ENCODE results near the gene MED7. TPM values are rescaled to one million over a fixed set of nuclear protein-coding genes. Genes with fewer than 3 reads are reported as not detected.

MED7 gene, protein sequence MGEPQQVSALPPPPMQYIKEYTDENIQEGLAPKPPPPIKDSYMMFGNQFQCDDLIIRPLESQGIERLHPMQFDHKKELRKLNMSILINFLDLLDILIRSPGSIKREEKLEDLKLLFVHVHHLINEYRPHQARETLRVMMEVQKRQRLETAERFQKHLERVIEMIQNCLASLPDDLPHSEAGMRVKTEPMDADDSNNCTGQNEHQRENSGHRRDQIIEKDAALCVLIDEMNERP
- 7.0 and 7.1 TPM in 2 replicates for total RNA-seq

DNA sequence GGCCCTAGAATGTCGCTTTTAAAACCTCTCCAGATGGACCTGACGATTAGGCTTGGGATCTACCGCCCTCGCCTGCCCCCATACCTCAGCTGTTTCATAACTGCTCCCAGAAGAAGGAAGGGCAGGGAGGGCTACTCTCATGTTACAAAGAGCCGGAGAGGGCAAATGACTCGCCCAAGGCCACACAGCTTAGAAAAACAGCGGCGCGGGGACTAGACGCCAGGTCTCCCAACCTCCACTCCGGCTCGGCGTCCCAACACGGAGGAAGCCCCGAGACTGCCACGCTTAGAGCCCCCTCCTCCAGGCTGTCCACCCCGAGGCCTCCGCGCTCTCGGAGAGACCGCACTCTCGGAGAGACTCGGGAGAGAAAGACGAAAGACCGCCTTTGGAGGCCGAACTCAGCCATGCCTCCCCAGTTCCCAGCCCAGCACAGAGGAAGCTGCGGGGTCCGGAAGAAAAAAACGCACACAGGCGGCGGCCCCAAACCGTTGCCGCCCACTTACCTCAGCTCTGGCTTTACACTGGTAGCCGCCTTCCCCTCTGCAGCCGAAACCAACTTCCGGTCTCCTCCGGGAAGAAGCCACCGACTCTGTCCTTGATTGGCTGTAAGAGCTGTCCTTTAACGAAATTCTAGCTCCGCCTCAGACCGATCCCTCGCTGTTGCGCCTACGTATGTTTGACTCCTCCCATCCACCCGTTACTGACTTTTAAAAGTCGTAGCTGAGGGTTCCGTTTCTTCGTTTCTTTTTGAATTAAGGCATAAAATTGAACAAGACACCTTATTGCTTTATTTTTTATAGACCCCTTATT lies at the start of gene MED7:
Gene MED7, minus strand, starts transcription at position 549 of the 810 bp plus-strand sequence. CDS start 3,434 bp downstream, outside the sequence.

DNA sequence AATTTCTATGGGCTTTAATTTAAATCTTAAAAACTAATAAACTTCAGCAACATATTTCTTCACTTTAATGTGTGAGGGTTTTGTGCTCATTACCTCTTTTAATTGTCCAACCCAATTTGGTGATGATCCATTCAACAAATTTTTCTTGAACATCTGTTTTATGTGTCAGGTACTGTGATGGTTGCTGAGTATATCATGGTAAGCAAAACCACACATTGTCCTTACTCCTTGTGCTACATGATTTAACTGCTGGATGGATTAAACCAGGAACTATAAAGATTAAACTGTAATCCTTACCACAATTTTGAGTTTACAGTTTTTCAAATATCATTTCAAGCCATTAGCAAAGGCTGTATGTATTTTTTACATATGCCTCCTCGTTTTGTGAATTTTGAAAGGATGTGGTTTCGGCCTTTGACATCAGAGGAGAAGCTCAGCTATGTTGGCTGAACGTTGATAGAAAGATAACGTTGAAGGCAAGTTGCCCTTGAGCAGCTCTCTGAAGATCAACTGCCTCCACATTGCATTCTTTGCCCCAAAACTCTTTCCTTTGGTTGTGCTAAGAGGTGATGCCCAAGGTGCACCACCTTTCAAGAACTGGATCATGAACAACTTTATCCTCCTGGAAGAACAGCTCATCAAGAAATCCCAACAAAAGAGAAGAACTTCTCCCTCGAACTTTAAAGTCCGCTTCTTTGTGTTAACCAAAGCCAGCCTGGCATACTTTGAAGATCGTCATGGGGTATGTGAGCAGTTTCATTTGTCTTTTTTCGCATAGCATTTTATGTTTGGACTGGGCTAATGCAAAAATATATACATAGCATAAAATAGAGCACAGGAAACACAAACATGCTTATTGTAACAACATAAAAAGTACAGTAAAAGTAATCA lies 38.0 kb upstream of the MED7 start, which contains the start of gene ITK:
Gene ITK, plus strand, starts transcription at position 467 of the 891 bp plus-strand sequence. Its CDS starts 138 bp downstream, at position 605.

DNA sequence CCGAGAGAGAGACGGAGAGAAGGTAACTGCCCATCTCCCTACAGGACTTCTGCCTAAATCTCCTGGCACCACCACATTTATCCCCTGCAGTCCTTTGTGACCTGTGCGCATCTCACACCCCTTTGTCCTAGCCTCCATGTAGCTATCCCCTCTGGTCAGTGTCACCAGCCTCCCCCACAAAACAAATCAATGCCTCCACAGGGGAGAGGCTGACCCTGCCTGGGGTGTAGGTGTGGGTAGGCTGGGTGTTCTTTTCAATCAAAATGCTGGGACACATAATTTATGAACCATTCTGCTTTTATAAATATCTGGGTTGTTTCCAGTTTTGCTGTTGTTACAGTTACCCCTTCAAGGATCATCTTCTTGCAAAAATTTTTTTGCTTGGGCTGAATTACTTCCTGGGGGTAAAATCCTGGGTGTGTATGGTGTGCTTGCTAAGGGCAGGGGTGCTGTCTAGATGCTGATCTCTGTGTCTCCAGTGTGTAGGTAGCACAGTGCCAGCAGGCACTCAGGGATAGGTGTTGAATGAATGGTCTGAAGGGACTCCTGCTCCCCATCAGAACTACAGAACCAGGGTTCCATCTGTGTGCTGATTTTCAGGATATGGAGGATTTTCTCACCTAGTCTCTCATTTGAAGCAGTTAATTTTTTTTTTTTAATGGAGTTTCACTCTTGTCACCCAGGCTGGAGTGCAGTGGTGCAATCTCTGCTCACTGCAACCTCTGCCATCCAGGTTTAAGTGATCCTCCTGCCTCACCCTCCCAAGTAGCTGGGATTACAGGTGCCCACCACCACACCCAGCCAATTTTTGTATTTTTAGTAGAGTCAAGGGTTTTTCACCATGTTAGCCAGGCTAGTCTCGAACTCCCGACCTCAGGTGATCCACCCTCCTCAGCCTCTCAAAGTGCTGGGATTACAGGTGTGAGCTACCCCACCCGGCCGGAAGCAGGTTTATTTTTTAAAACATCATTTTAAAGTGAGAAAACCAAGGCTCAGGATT lies 23.8 kb upstream of the MED7 start, which contains the start of gene GARIN3:
Gene GARIN3, minus strand, starts transcription at position 51 of the 1,000 bp plus-strand sequence. CDS start 96 bp downstream, outside the sequence.

DNA sequence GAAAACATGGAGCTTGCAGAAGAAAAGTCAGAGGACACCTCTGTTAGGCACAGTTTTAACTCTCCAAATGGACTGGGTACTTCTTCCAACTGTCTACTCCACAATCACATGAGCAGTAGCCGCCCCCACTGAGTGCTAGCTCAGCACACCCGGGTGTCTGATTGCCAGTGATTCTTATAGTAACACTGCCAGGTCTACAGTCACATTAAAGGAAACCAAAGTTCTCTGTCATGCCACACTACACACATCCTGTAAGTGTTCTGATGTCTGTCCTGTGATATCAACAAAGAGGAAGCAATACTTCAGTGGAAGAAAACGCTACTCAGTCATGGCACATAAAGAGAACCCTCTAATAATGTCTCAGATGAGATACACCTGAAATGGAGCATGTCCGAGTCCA lies 33.7 kb downstream of the MED7 start, which contains the start of gene HAVCR2:
Gene HAVCR2, minus strand, starts transcription at position 69 of the 400 bp plus-strand sequence. Its CDS starts 61 bp downstream, at position 8.

Other genes starting within 250 kb of the MED7 start
- not detected in 2 replicates for gene TIMD4, start 179.6 kb downstream of the MED7 start, total RNA-seq
- gene HAVCR1, start 83.7 kb downstream of the MED7 start, total RNA-seq, result not detected in 2 replicates
- 0.33 and 0.39 TPM in 2 replicates for gene HAVCR2, start 33.8 kb downstream of the MED7 start, total RNA-seq
- gene GARIN3, start 23.4 kb upstream of the MED7 start, total RNA-seq, result not detected in 2 replicates
- not detected in 2 replicates for gene ITK, start 38.0 kb upstream of the MED7 start, total RNA-seq
- gene CYFIP2, start 123.3 kb upstream of the MED7 start, total RNA-seq, result 15.7 and 31.7 TPM in 2 replicates